GM12872 (cell line): ENCODE measurements around the gene OR2T4.

Experiments
- TF ChIP-seq, protein P1 (sequence below): IDR thresholded peaks from 3 replicates; pipeline ENCODE4 v1.5.1; 2011; ENCODE audit warnings: low read depth, mild to moderate bottlenecking, low read length, moderate library complexity; ENCODE audit not compliant: insufficient read depth

OR2T4 gene

DNA sequence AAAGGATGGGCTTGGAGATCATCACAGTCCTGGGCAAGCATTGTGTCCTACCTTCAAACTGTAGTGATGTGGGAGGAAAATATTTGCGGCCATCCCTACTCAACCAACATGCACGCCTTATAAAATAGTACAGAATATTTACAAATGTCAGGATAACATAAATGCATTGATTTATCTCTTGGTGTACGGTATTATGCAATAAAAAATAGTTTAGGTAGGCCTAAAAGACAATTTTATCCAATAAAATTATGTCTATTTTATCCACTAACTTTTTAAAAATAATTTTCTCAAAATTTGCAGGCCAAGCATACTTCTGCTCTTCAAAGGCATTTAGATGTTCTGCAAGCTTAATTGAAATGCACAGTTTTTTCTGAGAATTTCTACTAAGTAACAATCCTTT, 41.3 kb downstream of the OR2T4 start, which contains the start of gene OR2T1:
Gene OR2T1, plus strand, starts transcription at position 301 of the 400 bp plus-strand sequence. CDS start 3,100 bp downstream, outside the sequence.
- TF ChIP-seq, protein P1, sequence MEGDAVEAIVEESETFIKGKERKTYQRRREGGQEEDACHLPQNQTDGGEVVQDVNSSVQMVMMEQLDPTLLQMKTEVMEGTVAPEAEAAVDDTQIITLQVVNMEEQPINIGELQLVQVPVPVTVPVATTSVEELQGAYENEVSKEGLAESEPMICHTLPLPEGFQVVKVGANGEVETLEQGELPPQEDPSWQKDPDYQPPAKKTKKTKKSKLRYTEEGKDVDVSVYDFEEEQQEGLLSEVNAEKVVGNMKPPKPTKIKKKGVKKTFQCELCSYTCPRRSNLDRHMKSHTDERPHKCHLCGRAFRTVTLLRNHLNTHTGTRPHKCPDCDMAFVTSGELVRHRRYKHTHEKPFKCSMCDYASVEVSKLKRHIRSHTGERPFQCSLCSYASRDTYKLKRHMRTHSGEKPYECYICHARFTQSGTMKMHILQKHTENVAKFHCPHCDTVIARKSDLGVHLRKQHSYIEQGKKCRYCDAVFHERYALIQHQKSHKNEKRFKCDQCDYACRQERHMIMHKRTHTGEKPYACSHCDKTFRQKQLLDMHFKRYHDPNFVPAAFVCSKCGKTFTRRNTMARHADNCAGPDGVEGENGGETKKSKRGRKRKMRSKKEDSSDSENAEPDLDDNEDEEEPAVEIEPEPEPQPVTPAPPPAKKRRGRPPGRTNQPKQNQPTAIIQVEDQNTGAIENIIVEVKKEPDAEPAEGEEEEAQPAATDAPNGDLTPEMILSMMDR: no peak

DNA sequence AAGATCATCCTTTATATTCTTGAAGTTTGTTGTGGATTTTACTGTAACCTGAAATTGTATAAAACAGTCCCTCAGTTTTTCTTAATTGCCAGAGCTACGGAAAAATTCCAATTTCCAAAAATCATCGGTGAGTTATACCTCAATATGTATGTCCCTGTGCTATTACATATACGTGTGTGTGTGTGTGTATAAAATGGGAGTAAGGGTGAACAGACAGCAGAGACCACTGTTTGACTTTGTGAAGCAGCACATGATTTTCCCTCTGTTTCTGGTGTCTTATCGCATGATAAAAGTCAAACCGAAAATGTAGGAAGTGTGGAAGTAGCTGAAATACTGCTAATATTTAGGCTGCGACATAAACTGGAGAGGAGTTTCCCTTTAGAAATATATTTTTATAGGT, 42.6 kb downstream of the OR2T4 start:
- TF ChIP-seq, protein P1: peak; percentile 42

DNA sequence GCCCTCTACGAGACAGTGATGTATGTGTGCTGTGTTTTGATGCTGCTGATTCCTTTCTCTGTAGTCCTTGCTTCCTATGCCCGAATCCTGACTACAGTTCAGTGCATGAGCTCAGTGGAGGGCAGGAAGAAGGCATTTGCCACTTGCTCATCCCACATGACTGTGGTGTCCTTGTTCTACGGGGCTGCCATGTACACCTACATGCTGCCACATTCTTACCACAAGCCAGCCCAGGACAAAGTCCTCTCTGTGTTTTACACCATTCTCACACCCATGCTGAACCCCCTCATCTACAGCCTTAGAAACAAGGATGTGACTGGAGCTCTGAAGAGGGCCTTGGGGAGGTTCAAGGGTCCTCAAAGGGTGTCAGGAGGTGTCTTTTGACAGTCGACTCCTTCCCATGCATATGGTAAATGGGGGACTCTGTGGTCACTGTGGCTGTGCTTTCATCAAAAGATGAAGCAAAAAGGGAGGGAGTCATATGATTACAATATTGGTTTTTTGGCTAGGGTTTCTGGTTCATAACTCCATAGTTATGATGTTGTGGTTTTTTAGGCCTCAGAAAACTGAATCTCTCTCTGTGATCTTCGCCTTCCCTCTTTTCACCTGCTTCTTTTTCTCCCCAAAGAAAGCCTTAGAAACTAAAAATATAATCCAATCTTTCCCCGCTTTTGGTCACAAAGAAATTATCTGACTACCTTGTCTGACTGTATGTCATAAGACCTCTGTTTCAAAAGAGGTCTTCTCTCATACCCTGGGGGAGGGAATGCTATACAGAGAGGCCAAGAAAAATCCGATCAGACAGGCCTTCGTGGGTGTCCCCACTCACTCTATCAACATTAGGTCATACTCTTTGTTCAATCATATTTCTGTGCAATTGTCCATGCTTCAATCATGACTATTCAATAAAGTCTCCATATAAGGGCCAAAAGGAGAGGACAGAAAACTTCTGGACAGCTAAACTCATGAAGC, 45.5 kb downstream of the OR2T4 start:
- TF ChIP-seq, protein P1: no peak
